Glutamatergic neuron (in vitro differentiated cells): ENCODE data around the gene VWA8. TPM values are rescaled to one million over a fixed set of nuclear protein-coding genes. Genes with fewer than 3 reads are reported as not detected.

ENCODE experiments used
- DNase-seq: peaks from one replicate; pipeline ENCODE4 v3.0.0; 2022
- H3K27ac Mint-ChIP-seq: one replicate; pipeline ENCODE4 v1.8.0; 2020; ENCODE audit warnings: mild to moderate bottlenecking, mixed read lengths, inconsistent platforms; ENCODE audit not compliant: unreplicated experiment
- H3K27me3 Mint-ChIP-seq: one replicate; pipeline ENCODE4 v1.8.0; 2020; ENCODE audit warnings: mild to moderate bottlenecking, moderate library complexity, mixed read lengths, inconsistent platforms; ENCODE audit not compliant: unreplicated experiment
- H3K36me3 Mint-ChIP-seq: one replicate; pipeline ENCODE4 v1.8.0; 2020; ENCODE audit warnings: mild to moderate bottlenecking, mixed read lengths, inconsistent platforms; ENCODE audit not compliant: unreplicated experiment
- H3K4me1 Mint-ChIP-seq: one replicate; pipeline ENCODE4 v1.8.0; 2020; ENCODE audit warnings: mild to moderate bottlenecking, low read depth, mixed read lengths, inconsistent platforms; ENCODE audit not compliant: unreplicated experiment
- H3K4me3 Mint-ChIP-seq: one replicate; pipeline ENCODE4 v1.8.0; 2020; ENCODE audit warnings: mild to moderate bottlenecking, mixed read lengths, inconsistent platforms; ENCODE audit not compliant: unreplicated experiment
- H3K9me3 Mint-ChIP-seq: one replicate; pipeline ENCODE4 v1.8.0; 2020; ENCODE audit warnings: mild to moderate bottlenecking, moderate library complexity, mixed read lengths, inconsistent platforms; ENCODE audit not compliant: unreplicated experiment
- total RNA-seq: library from RNA; stranded (reverse); fragmentation: NEBNext Ultra II Directional; extraction: Animal tissue kit (Norgen Biotek cat#: 25700); gene quantifications from one replicate; pipeline ENCODE4 v1.2.1, GENCODE V29; 2021; ENCODE audit not compliant: unreplicated experiment
- TF ChIP-seq, protein P1 (sequence below): fragments of 200-600 bp; sonication (generic); IDR thresholded peaks from one replicate; pipeline ENCODE4 v1.5.0; 2021; ENCODE audit not compliant: partially characterized antibody, unreplicated experiment

Gene VWA8
- total RNA-seq, 1 donor from 2014 or later = 16.4 TPM

DNA sequence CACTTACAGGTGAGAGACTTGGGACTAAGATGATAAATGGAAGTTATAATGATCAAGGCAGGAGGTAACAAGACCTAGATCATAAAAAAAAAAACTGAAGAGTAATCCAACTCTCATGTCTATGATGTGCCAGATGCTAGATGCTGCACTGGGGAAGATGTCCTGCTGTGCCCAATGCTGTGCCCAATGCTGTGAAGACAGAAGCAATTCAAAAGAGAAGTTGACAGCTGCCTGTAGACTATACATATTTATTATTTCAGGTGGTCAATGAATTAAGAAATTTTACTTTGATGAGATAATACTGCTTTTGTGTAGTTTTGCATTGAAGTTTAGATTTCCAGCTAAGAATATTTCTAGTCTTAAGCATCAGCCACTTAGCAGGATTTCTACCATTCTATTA is 21.5 kb downstream of the VWA8 start:
- Mint-ChIP-seq H3K27me3 (no peaks in the 10 kb centered on the region), H3K4me1 (peaks cover 3% of the 10 kb centered on the region), H3K27ac (no peak overlapping the region), H3K36me3 (no peaks in the 10 kb centered on the region), H3K4me3 (no peak overlapping the region), H3K9me3 (peaks cover 1% of the 10 kb centered on the region)
- no peak for DNase-seq
- TF ChIP-seq, protein P1, sequence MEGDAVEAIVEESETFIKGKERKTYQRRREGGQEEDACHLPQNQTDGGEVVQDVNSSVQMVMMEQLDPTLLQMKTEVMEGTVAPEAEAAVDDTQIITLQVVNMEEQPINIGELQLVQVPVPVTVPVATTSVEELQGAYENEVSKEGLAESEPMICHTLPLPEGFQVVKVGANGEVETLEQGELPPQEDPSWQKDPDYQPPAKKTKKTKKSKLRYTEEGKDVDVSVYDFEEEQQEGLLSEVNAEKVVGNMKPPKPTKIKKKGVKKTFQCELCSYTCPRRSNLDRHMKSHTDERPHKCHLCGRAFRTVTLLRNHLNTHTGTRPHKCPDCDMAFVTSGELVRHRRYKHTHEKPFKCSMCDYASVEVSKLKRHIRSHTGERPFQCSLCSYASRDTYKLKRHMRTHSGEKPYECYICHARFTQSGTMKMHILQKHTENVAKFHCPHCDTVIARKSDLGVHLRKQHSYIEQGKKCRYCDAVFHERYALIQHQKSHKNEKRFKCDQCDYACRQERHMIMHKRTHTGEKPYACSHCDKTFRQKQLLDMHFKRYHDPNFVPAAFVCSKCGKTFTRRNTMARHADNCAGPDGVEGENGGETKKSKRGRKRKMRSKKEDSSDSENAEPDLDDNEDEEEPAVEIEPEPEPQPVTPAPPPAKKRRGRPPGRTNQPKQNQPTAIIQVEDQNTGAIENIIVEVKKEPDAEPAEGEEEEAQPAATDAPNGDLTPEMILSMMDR = no peak

DNA sequence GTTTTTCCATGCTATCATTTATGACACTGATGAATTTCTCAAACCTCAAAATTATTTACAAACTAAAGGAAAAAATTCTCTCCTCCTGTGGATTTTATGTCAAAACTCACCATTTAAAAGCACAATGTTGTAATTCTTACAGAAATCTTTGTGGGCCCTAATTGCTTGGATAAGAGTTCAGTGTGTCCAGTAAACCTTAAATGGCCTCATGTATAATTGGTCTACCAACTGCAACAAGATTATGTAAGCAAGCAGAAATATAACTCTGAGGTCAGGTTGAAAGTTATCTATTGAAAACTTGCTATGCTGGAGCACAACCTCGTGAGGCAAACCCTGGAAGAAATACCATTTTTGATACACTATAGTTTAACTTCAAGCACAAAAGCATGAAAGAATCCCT is 22.0 kb downstream of the VWA8 start:
- no peak for DNase-seq
- Mint-ChIP-seq H3K4me1 (peaks cover 3% of the 10 kb centered on the region), H3K36me3 (no peaks in the 10 kb centered on the region), H3K27ac (no peak overlapping the region), H3K9me3 (peaks cover 1% of the 10 kb centered on the region), H3K27me3 (no peaks in the 10 kb centered on the region), H3K4me3 (no peak overlapping the region)
- TF ChIP-seq, protein P1 = no peak

DNA sequence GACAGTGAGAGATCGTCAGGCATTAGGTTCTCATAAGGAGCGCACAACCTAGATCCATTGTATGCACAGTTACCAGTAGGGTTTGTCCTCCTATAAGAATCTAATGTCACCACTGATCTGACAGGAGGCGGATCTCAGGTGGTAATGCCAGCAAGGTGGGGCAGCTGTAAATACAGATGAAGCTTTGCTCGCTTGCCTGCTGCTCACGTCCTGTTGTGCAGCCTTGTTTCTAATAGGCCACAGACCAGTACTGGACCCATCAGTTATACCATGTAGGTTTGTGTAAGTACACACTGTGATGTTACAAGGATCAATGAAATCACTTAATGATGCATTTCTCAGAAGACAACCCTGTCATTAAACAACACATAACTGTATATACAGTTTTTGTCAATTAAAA is 23.5 kb downstream of the VWA8 start:
- peaks cover 1% of the 10 kb centered on the region for H3K9me3 Mint-ChIP-seq

DNA sequence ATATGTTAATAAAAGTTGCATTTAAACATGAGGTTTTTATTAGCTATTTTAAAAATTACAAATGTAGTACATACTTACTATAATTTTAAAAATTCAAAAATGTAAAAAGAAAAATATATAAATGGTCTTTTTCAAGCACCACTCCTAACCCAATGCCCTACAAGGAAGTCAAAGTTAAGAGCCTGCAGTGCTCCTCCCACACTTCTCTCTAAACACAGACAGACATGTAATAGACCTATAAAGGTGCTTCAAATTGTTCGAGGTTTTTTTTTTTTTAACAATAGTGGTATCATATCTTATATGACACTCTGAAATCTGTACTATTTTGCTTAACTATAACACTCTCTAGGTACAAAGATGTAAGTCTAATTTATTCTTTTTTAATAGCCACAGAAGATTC is 25.4 kb downstream of the VWA8 start:
- Mint-ChIP-seq H3K4me3 (no peak overlapping the region), H3K36me3 (no peaks in the 10 kb centered on the region), H3K27me3 (no peaks in the 10 kb centered on the region), H3K4me1 (no peaks in the 10 kb centered on the region), H3K9me3 (peaks cover 1% of the 10 kb centered on the region), H3K27ac (no peak overlapping the region)
- no peak for DNase-seq
- TF ChIP-seq, protein P1 = no peak

More for the DNA sequence above, 23.5 kb downstream of the VWA8 start:
- Mint-ChIP-seq H3K36me3 (no peaks in the 10 kb centered on the region), H3K4me3 (no peak overlapping the region), H3K27ac (no peak overlapping the region), H3K4me1 (no peaks in the 10 kb centered on the region), H3K27me3 (no peaks in the 10 kb centered on the region)
- no peak for DNase-seq
- TF ChIP-seq, protein P1 = no peak

DNA sequence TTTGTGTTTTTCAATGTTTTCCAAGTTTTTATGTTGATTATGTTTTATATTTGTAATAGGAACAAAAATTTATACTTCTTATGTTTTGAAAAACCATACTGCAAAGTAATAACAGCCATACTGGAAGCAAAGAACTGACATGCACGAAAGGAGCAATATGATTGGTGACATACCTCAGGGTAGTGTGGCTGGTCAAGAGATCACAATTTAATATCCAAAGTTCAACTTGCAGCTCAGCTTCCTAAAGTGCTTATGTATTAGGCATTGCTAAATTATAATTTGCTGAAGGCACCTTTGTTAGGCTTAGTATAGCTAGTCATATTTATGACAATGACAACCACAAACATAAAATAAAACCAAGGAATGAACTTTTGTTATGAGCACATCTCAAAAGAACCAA is 25.9 kb downstream of the VWA8 start:
- DNase-seq = no peak
- Mint-ChIP-seq H3K27me3 (no peaks in the 10 kb centered on the region), H3K4me1 (no peaks in the 10 kb centered on the region), H3K4me3 (no peak overlapping the region), H3K9me3 (peaks cover 1% of the 10 kb centered on the region), H3K36me3 (no peaks in the 10 kb centered on the region), H3K27ac (no peak overlapping the region)
- TF ChIP-seq, protein P1 = no peak
